Measurements from ENCODE around the gene CUL2.

Gene CUL2

DNA sequence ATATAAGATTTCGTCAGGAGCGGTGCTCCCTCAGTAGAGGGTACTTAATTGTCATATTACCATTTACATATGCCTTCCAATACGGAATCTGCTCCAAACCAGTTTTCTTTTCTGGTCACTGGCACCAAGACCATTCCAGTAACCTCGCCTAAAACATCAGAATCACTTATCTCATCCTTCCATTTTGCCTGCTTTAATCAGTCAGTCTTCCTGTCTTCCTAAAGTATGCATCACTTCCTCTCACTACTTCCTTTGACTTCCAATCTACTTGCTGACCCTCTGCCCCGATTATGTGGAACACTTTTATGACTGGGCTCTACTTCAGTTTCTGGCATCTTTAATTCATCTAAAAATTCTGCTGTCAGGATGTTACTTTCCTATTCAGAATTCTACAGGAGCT lies 33.5 kb downstream of the CUL2 start:
- TF ChIP-seq GATA3 (IDR thresholded peaks at IDR 0.05; ENCODE audit: low read depth, low read length) (no peak), GATA2 (IDR thresholded peaks at IDR 0.05; ENCODE audit: low read depth, low read length) (no peak)

DNA sequence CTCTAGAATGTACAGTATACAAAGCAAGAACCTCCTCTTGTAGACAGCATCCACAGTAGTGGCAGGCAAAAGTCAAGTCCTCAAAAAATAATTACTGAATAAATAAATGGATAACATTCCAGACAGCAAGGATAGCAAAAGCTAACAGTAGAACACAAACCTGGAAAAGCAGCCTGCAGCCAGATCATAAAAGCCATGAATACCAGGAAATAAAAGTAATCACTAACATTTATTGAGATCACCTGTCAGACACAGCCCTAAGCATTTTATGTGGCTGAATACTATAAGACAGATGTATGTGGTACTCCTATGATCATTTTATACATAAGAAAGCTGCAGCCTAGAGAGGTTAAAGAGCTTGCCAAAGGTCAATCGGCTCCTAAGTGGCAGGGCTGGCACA lies 34.0 kb downstream of the CUL2 start:
- no peak for TF ChIP-seq GATA3 (IDR thresholded peaks at IDR 0.05; ENCODE audit: low read depth, low read length)
- TF ChIP-seq GATA2 (IDR thresholded peaks at IDR 0.05; ENCODE audit: low read depth, low read length) = no peak

- no peak for TF ChIP-seq GATA3 (IDR thresholded peaks at IDR 0.05; ENCODE audit: low read depth, low read length)
- no peak for TF ChIP-seq GATA2 (IDR thresholded peaks at IDR 0.05; ENCODE audit: low read depth, low read length)
These were observed 39.6 kb downstream of the CUL2 start for GRCh38 chr10:35050568-35050967.

DNA sequence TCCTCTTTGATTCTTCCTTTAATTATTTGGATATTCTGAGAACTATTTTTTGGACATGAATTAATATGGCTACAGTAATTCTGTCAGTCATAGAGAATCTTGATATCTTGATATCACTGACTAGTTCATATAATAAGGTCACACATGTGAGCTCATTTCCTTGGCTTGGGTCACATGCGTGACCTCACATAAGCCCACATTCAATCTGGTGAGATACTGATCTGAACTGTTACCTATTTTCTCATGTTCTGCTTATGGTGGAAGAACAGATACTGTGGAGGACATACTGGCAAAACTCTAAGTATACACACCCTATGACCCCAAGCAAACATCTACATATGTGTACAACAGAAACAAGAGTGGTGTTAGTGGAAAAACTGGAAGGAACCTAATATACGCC lies 44.1 kb downstream of the CUL2 start:
- TF ChIP-seq GATA3 (IDR thresholded peaks at IDR 0.05; ENCODE audit: low read depth, low read length) = no peak
- TF ChIP-seq GATA2 (IDR thresholded peaks at IDR 0.05; ENCODE audit: low read depth, low read length) = no peak

DNA sequence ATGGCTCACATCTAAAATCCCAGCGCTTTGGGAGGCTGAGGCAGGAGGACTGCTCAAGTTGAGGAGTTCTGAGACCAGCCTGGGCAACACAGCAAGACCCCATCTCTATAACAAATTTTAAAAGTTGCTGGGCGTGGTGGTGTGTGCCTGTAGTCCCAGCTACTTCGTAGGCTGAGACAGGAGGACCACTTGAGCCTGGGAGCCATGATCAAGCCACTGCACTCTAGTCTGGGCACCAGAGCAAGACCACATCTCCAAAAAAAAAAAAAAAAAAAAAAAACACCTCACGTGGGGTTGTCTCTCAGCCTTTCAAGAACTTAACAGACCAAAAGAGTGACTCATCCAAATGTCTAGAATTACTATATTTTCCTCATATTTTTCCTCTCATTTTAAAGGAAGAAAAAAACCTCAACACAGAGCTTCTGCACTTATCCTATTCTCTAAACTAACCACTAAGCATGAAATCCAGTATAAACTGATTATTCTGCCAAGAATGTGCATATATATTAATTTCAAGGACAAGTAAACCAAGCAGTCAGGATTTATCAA lies 46.3 kb downstream of the CUL2 start:
- TF ChIP-seq GATA2 (IDR thresholded peaks at IDR 0.05; ENCODE audit: low read depth, low read length) = no peak
- no peak for TF ChIP-seq GATA3 (IDR thresholded peaks at IDR 0.05; ENCODE audit: low read depth, low read length)

- TF ChIP-seq GATA2 (IDR thresholded peaks at IDR 0.05; ENCODE audit: low read depth, low read length) (no peak), GATA3 (IDR thresholded peaks at IDR 0.05; ENCODE audit: low read depth, low read length) (no peak)
These were observed 47.4 kb downstream of the CUL2 start for GRCh38 chr10:35042783-35043182.

GRCh38 chr10:35041502-35041879 lies 48.6 kb downstream of the CUL2 start:
- no peak for TF ChIP-seq GATA2 (IDR thresholded peaks at IDR 0.05; ENCODE audit: low read depth, low read length)
- TF ChIP-seq GATA3 (IDR thresholded peaks at IDR 0.05; ENCODE audit: low read depth, low read length) = no peak

GRCh38 chr10:35040760-35041501 lies 49.2 kb downstream of the CUL2 start:
- TF ChIP-seq GATA3 (IDR thresholded peaks at IDR 0.05; ENCODE audit: low read depth, low read length) (no peak), GATA2 (IDR thresholded peaks at IDR 0.05; ENCODE audit: low read depth, low read length) (no peak)

GRCh38 chr10:35037104-35037503 lies 53.0 kb downstream of the CUL2 start:
- TF ChIP-seq GATA2 (IDR thresholded peaks at IDR 0.05; ENCODE audit: low read depth, low read length) (no peak), GATA3 (IDR thresholded peaks at IDR 0.05; ENCODE audit: low read depth, low read length) (no peak)

GRCh38 chr10:35035606-35036005 lies 54.5 kb downstream of the CUL2 start:
- TF ChIP-seq GATA2 (IDR thresholded peaks at IDR 0.05; ENCODE audit: low read depth, low read length) = no peak
- TF ChIP-seq GATA3 (IDR thresholded peaks at IDR 0.05; ENCODE audit: low read depth, low read length) = no peak

- TF ChIP-seq GATA3 (IDR thresholded peaks at IDR 0.05; ENCODE audit: low read depth, low read length) (no peak), GATA2 (IDR thresholded peaks at IDR 0.05; ENCODE audit: low read depth, low read length) (no peak)
These were observed 62.6 kb downstream of the CUL2 start for GRCh38 chr10:35027567-35027966.

- TF ChIP-seq GATA2 (IDR thresholded peaks at IDR 0.05; ENCODE audit: low read depth, low read length) (no peak), GATA3 (IDR thresholded peaks at IDR 0.05; ENCODE audit: low read depth, low read length) (no peak)
These were observed 64.2 kb downstream of the CUL2 start for GRCh38 chr10:35025916-35026315.

GRCh38 chr10:35020481-35020880 lies 69.7 kb downstream of the CUL2 start:
- TF ChIP-seq GATA3 (IDR thresholded peaks at IDR 0.05; ENCODE audit: low read depth, low read length) (no peak), GATA2 (IDR thresholded peaks at IDR 0.05; ENCODE audit: low read depth, low read length) (no peak)

DNA sequence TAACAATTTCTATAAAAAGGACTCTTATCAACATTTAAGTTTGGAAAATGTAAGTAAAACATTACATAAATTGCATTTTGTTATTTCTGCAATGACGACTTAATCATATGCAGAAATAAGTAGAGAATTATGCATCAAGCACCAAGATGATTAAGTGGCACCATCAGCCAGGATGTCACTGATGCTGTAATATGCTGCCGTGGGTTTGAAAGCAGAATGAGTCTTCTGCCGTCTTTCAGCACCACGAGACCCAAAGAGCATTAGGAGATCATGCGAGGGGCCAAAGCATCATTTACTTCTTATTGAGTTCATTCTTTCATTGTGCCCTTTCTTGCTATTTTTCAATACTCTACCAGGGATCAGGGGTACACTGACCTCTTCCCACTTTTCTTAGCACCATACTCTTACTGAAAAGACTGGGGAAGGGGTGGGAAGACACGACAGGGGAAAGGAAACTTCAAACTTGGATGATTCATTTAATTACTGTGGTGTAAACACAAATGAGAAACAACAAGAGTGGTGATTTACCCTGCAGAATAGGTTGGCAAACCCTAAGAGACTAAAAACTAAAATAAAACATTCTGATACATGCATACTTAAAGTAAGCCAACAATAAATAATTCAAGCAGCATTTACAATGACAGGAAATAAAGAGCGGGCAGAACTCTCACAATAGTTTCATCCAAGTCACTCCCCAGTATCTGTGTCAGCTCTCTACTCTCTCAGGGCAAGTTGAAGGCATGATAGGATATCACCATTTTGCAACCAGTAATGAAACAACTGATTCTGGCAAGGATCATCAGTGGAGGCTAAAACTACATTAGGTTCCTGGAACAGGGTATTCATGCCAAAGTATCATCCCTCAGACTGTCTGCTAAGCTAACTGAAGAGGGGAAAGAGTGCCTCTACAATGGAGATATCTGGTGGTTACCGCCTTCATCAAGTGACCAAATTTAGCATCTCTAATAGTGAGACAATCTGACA lies 70.8 kb downstream of the CUL2 start:
- TF ChIP-seq GATA3 (IDR thresholded peaks at IDR 0.05; ENCODE audit: low read depth, low read length) = no peak
- no peak for TF ChIP-seq GATA2 (IDR thresholded peaks at IDR 0.05; ENCODE audit: low read depth, low read length)

Measured in SH-SY5Y (cell line).